GM23338 (cell line): ENCODE measurements around the gene NUDT16L1. TPM values are rescaled to one million over a fixed set of nuclear protein-coding genes. Genes with fewer than 3 reads are reported as not detected.

Experiments
- ATAC-seq: fragments of 200-7000 bp; cut with Tn5 transposase; 3 replicates; pipeline ENCODE4 v1.9.1; 2020
- DNase-seq: peaks from one replicate; pipeline ENCODE4 v3.0.0-alpha.2; 2015; ENCODE audit warnings: low spot score
- H2AFZ ChIP-seq: fragments of 200-600 bp; sonication (generic); 2 replicates; pipeline ENCODE4 v1.8.0; 2016; ENCODE audit warnings: antibody characterized with exemption, mild to moderate bottlenecking, moderate library complexity
- H3F3A ChIP-seq: fragments of 200-600 bp; sonication (generic); replicated peaks from 2 replicates; pipeline ENCODE4 v1.8.0; 2017; ENCODE audit warnings: antibody characterized with exemption, mixed run types, low read depth
- H3K27ac ChIP-seq: fragments of 200-600 bp; sonication (generic); 2 replicates; pipeline ENCODE4 v1.6.1; 2016; ENCODE audit warnings: low read depth
- H3K27me3 ChIP-seq: fragments of 200-600 bp; sonication (generic); 2 replicates; pipeline ENCODE4 v1.8.0; 2016; ENCODE audit warnings: mild to moderate bottlenecking, mixed run types, moderate library complexity; ENCODE audit not compliant: insufficient read depth
- H3K36me3 ChIP-seq: fragments of 200-600 bp; sonication (generic); 2 replicates; pipeline ENCODE4 v1.8.0; 2016; ENCODE audit warnings: mild to moderate bottlenecking; ENCODE audit not compliant: insufficient read depth
- H3K4me1 ChIP-seq: fragments of 200-600 bp; sonication (generic); 2 replicates; pipeline ENCODE4 v1.8.0; 2016; ENCODE audit warnings: mild to moderate bottlenecking, moderate library complexity; ENCODE audit not compliant: insufficient read depth
- H3K4me2 ChIP-seq: fragments of 200-600 bp; sonication (generic); 2 replicates; pipeline ENCODE4 v1.7.1; 2017; ENCODE audit warnings: mixed run types
- H3K4me3 ChIP-seq: fragments of 200-600 bp; sonication (generic); 2 replicates; pipeline ENCODE4 v1.6.1; 2016; ENCODE audit warnings: mixed run types
- H3K79me2 ChIP-seq: fragments of 200-600 bp; sonication (generic); replicated peaks from 2 replicates; pipeline ENCODE4 v1.8.0; 2017; ENCODE audit warnings: mild to moderate bottlenecking; ENCODE audit not compliant: insufficient read depth
- H3K9me2 ChIP-seq: fragments of 200-600 bp; sonication (generic); 2 replicates; pipeline ENCODE4 v1.8.0; 2017; ENCODE audit not compliant: insufficient read depth
- H4K20me1 ChIP-seq: fragments of 200-600 bp; sonication (generic); replicated peaks from 2 replicates; pipeline ENCODE4 v1.8.0; 2017; ENCODE audit warnings: mild to moderate bottlenecking; ENCODE audit not compliant: insufficient read depth
- H3K27ac Mint-ChIP-seq: 2 replicates; pipeline ENCODE4 v1.8.0; 2020; ENCODE audit warnings: inconsistent platforms, mild to moderate bottlenecking, moderate library complexity, mixed read lengths
- H3K27me3 Mint-ChIP-seq: 3 replicates; pipeline ENCODE4 v1.8.0; 2022; ENCODE audit warnings: low read depth, mild to moderate bottlenecking, moderate library complexity, mixed read lengths, inconsistent platforms; ENCODE audit not compliant: insufficient read depth, poor library complexity
- H3K36me3 Mint-ChIP-seq: 3 replicates; pipeline ENCODE4 v1.8.0; 2021; ENCODE audit warnings: low read depth, mild to moderate bottlenecking, inconsistent platforms, moderate library complexity, mixed read lengths
- H3K4me1 Mint-ChIP-seq: 3 replicates; pipeline ENCODE4 v1.8.0; 2020; ENCODE audit warnings: mild to moderate bottlenecking, inconsistent platforms, mixed read lengths
- H3K4me3 Mint-ChIP-seq: 3 replicates; pipeline ENCODE4 v1.8.0; 2021; ENCODE audit warnings: moderate library complexity, mild to moderate bottlenecking, inconsistent platforms, mixed read lengths
- H3K9me3 Mint-ChIP-seq: 3 replicates; pipeline ENCODE4 v1.8.0; 2020; ENCODE audit warnings: moderate library complexity, mild to moderate bottlenecking, inconsistent platforms, mixed read lengths
- EZH2 ChIP-seq: fragments of 200-600 bp; sonication (generic); IDR thresholded peaks from one replicate; pipeline ENCODE4 v1.8.0; 2017; ENCODE audit warnings: antibody characterized with exemption, mild to moderate bottlenecking, low read depth; ENCODE audit not compliant: unreplicated experiment
- EZH2phosphoT487 ChIP-seq: fragments of 200-600 bp; sonication (generic); IDR thresholded peaks from one replicate; pipeline ENCODE4 v1.8.1; 2018; ENCODE audit warnings: antibody characterized with exemption; ENCODE audit not compliant: unreplicated experiment
- NANOG ChIP-seq: IDR thresholded peaks from 2 replicates; pipeline ENCODE4 v1.6.1; 2016; ENCODE audit warnings: antibody characterized with exemption, borderline replicate concordance
- STAT1 ChIP-seq: IDR thresholded peaks from one replicate; pipeline ENCODE4 v1.6.1; 2016; ENCODE audit warnings: antibody characterized with exemption; ENCODE audit not compliant: unreplicated experiment
- ZNF114 ChIP-seq: fragments of 250-450 bp; sonication (Bioruptor Pico); IDR thresholded peaks from 2 replicates; pipeline ENCODE4 v1.5.0; 2020; ENCODE audit warnings: mild to moderate bottlenecking, moderate library complexity
- polyA plus RNA-seq: library from polyadenylated mRNA; unstranded; fragments of >200 nt; fragmentation: Nextera tagmentation; extraction: Ambion mirVana; gene quantifications from 2 replicates; pipeline ENCODE4 v1.2.1, GENCODE V29; 2016
- total RNA-seq: library from RNA; depleted of rRNA; stranded (reverse); fragments of >200 nt; shearing (Covaris generic); gene quantifications from 2 replicates; pipeline ENCODE4 v1.2.3, GENCODE V29; 2014
- TF ChIP-seq, protein P1 (sequence below): IDR thresholded peaks from one replicate; pipeline ENCODE4 v1.6.1; 2018; ENCODE audit warnings: antibody characterized with exemption; ENCODE audit not compliant: unreplicated experiment
- TF ChIP-seq, protein P2 (sequence below), 2 experiments: fragments of 200-600 bp in 1 of 2; sonication (generic) in 1 of 2; conservative IDR thresholded peaks; 2 replicates each; pipeline versions ENCODE4 v1.5.1 to v1.6.1; 2016 to 2017; ENCODE audit warnings: antibody characterized with exemption in 2 of 2, low read depth in 2 of 2, mild to moderate bottlenecking in 2 of 2, moderate library complexity in 1 of 2
- TF ChIP-seq, protein P3 (sequence below): fragments of 250-450 bp; sonication (Bioruptor Pico); IDR thresholded peaks from 2 replicates; pipeline ENCODE4 v1.5.0; 2020; ENCODE audit warnings: mild to moderate bottlenecking, moderate library complexity

NUDT16L1 gene
- total and polyA plus RNA-seq, 2 experiments from 2014 or later = 37.1 to 80.4 TPM

DNA sequence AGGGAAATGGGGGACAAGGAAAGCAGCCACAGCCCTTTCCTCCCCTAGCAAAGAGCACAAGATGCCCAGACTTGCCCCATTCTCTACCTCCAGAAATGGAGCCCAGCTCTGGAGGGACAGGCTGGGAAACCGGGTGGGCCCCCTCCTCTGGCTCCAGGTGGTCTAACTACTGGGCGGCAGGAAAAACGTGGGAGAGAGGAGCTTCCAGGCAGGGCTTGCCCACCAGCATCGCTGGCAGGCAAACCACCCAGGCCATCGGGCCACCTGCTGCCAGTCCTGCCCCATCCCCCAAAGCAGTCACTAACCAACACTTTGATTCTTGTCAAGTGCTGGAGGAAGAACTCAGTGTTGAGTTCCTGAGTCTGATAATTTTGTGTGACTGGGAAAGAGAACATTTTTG is 25.1 kb downstream of the NUDT16L1 start (continued):
- TF ChIP-seq, protein P1, sequence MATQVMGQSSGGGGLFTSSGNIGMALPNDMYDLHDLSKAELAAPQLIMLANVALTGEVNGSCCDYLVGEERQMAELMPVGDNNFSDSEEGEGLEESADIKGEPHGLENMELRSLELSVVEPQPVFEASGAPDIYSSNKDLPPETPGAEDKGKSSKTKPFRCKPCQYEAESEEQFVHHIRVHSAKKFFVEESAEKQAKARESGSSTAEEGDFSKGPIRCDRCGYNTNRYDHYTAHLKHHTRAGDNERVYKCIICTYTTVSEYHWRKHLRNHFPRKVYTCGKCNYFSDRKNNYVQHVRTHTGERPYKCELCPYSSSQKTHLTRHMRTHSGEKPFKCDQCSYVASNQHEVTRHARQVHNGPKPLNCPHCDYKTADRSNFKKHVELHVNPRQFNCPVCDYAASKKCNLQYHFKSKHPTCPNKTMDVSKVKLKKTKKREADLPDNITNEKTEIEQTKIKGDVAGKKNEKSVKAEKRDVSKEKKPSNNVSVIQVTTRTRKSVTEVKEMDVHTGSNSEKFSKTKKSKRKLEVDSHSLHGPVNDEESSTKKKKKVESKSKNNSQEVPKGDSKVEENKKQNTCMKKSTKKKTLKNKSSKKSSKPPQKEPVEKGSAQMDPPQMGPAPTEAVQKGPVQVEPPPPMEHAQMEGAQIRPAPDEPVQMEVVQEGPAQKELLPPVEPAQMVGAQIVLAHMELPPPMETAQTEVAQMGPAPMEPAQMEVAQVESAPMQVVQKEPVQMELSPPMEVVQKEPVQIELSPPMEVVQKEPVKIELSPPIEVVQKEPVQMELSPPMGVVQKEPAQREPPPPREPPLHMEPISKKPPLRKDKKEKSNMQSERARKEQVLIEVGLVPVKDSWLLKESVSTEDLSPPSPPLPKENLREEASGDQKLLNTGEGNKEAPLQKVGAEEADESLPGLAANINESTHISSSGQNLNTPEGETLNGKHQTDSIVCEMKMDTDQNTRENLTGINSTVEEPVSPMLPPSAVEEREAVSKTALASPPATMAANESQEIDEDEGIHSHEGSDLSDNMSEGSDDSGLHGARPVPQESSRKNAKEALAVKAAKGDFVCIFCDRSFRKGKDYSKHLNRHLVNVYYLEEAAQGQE = no peak

DNA sequence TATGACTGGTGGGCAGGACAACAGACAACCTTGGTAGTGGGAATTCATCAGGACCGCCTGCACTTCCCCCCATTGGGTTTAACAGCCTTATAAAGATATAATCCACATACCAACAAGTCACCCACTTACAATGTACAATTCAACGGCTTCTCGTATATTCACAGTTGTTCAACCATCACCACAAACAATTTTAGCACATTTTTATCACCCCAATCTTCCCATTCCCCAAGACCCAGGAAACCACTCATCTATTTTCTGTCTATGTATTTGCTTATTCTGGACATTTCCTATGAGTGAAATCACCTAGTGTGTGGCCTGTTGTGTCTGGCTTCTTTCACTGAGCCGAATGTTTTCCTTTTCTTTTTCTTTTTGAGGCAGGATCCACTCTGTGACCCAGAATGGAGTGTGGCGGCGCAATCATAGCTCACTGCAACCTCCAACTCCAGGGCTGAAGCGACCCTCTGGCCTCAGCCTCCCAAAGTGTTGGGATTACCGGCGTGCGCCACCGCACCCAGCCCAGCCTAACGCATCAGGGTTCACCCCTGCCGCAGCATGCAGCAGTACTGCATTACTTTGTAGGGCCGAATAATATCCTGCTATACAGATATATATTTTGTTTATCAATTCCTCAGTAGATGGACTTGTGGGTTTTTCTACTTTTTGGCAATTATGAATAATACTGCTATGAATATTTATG is 29.9 kb downstream of the NUDT16L1 start:
- no peak for DNase-seq
- Mint-ChIP-seq H3K27ac (no peak overlapping the region; the same call in 1 of the 2 replicates), H3K36me3 (peaks cover 33% of the 10 kb centered on the region), H3K9me3 (no peaks in the 10 kb centered on the region), H3K27me3 (peaks cover 3% of the 10 kb centered on the region), H3K4me1 (peaks cover 13% of the 10 kb centered on the region), H3K4me3 (no peak overlapping the region)
- Histone ChIP-seq H3K79me2 (peaks cover 5% of the 10 kb centered on the region), H3K4me3 (no peak overlapping the region), H2AFZ (no peak overlapping the region), H4K20me1 (0 out of 2 replicates have a peak, but pooled peaks cover 3% of the 10 kb centered on the region), H3K27ac (no peak overlapping the region; the same call in none of the 2 replicates), H3K4me2 (no peak overlapping the region), H3K36me3 (peaks cover 10% of the 10 kb centered on the region), H3K27me3 (no peaks in the 10 kb centered on the region), H3F3A (peaks cover 11% of the 10 kb centered on the region), H3K4me1 (peaks cover 12% of the 10 kb centered on the region), H3K9me2 (no peaks in the 10 kb centered on the region)
- no peak for ATAC-seq
- TF ChIP-seq, protein P1 = no peak
- TF ChIP-seq NANOG (no peak), STAT1 (no peak), ZNF114 (CRISPR knock-in tag) (no peak), EZH2phosphoT487 (no peak), EZH2 (no peak)
- TF ChIP-seq, protein P2, sequence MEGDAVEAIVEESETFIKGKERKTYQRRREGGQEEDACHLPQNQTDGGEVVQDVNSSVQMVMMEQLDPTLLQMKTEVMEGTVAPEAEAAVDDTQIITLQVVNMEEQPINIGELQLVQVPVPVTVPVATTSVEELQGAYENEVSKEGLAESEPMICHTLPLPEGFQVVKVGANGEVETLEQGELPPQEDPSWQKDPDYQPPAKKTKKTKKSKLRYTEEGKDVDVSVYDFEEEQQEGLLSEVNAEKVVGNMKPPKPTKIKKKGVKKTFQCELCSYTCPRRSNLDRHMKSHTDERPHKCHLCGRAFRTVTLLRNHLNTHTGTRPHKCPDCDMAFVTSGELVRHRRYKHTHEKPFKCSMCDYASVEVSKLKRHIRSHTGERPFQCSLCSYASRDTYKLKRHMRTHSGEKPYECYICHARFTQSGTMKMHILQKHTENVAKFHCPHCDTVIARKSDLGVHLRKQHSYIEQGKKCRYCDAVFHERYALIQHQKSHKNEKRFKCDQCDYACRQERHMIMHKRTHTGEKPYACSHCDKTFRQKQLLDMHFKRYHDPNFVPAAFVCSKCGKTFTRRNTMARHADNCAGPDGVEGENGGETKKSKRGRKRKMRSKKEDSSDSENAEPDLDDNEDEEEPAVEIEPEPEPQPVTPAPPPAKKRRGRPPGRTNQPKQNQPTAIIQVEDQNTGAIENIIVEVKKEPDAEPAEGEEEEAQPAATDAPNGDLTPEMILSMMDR (conservative IDR thresholded peaks at IDR 0.05; ENCODE audit: low read depth in 2 of 2) = no peak
- TF ChIP-seq, protein P3, sequence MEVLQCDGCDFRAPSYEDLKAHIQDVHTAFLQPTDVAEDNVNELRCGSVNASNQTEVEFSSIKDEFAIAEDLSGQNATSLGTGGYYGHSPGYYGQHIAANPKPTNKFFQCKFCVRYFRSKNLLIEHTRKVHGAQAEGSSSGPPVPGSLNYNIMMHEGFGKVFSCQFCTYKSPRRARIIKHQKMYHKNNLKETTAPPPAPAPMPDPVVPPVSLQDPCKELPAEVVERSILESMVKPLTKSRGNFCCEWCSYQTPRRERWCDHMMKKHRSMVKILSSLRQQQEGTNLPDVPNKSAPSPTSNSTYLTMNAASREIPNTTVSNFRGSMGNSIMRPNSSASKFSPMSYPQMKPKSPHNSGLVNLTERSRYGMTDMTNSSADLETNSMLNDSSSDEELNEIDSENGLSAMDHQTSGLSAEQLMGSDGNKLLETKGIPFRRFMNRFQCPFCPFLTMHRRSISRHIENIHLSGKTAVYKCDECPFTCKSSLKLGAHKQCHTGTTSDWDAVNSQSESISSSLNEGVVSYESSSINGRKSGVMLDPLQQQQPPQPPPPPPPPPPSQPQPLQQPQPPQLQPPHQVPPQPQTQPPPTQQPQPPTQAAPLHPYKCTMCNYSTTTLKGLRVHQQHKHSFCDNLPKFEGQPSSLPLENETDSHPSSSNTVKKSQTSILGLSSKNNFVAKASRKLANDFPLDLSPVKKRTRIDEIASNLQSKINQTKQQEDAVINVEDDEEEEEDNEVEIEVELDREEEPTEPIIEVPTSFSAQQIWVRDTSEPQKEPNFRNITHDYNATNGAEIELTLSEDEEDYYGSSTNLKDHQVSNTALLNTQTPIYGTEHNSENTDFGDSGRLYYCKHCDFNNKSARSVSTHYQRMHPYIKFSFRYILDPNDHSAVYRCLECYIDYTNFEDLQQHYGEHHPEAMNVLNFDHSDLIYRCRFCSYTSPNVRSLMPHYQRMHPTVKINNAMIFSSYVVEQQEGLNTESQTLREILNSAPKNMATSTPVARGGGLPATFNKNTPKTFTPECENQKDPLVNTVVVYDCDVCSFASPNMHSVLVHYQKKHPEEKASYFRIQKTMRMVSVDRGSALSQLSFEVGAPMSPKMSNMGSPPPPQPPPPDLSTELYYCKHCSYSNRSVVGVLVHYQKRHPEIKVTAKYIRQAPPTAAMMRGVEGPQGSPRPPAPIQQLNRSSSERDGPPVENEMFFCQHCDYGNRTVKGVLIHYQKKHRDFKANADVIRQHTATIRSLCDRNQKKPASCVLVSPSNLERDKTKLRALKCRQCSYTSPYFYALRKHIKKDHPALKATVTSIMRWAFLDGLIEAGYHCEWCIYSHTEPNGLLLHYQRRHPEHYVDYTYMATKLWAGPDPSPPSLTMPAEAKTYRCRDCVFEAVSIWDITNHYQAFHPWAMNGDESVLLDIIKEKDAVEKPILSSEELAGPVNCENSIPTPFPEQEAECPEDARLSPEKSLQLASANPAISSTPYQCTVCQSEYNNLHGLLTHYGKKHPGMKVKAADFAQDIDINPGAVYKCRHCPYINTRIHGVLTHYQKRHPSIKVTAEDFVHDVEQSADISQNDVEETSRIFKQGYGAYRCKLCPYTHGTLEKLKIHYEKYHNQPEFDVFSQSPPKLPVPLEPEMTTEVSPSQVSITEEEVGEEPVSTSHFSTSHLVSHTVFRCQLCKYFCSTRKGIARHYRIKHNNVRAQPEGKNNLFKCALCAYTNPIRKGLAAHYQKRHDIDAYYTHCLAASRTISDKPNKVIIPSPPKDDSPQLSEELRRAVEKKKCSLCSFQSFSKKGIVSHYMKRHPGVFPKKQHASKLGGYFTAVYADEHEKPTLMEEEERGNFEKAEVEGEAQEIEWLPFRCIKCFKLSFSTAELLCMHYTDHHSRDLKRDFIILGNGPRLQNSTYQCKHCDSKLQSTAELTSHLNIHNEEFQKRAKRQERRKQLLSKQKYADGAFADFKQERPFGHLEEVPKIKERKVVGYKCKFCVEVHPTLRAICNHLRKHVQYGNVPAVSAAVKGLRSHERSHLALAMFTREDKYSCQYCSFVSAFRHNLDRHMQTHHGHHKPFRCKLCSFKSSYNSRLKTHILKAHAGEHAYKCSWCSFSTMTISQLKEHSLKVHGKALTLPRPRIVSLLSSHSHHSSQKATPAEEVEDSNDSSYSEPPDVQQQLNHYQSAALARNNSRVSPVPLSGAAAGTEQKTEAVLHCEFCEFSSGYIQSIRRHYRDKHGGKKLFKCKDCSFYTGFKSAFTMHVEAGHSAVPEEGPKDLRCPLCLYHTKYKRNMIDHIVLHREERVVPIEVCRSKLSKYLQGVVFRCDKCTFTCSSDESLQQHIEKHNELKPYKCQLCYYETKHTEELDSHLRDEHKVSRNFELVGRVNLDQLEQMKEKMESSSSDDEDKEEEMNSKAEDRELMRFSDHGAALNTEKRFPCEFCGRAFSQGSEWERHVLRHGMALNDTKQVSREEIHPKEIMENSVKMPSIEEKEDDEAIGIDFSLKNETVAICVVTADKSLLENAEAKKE (CRISPR knock-in tag) = no peak
